ENCODE data around the gene CCDC170.
"Not testable (repeated sequence)": the region's sequence is repeated elsewhere in the genome, so short reads cannot be mapped to it uniquely, and the experiment has no call there.

CCDC170 gene, protein sequence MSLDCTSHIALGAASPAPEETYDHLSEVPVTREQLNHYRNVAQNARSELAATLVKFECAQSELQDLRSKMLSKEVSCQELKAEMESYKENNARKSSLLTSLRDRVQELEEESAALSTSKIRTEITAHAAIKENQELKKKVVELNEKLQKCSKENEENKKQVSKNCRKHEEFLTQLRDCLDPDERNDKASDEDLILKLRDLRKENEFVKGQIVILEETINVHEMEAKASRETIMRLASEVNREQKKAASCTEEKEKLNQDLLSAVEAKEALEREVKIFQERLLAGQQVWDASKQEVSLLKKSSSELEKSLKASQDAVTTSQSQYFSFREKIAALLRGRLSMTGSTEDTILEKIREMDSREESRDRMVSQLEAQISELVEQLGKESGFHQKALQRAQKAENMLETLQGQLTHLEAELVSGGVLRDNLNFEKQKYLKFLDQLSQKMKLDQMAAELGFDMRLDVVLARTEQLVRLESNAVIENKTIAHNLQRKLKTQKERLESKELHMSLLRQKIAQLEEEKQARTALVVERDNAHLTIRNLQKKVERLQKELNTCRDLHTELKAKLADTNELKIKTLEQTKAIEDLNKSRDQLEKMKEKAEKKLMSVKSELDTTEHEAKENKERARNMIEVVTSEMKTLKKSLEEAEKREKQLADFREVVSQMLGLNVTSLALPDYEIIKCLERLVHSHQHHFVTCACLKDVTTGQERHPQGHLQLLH

DNA sequence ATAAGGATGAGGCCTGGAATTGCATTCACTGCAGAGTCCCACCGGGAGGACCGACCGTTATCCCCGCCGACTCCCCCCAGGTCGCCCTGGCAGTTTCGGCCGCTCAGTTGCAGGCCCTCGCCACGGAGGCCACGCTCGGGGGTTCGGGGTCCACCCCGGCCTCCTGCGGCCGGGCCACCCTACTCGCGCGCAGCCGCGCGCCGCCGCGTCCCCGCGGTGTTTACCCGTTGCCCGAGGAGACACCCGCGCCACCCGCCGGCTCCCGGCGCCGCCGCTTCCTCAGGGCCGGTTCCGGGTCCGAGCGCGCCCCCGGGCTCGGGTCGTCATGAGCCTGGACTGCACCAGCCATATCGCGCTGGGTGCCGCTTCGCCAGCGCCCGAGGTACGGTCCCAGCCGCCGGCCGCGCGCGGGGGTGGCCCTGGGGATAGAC, at the start of gene CCDC170:
Gene CCDC170 (plus strand): TSS at position 214 of the 431 bp plus-strand sequence. CDS start 112 bp downstream, at position 326.
- no peak for DNase-seq

DNA sequence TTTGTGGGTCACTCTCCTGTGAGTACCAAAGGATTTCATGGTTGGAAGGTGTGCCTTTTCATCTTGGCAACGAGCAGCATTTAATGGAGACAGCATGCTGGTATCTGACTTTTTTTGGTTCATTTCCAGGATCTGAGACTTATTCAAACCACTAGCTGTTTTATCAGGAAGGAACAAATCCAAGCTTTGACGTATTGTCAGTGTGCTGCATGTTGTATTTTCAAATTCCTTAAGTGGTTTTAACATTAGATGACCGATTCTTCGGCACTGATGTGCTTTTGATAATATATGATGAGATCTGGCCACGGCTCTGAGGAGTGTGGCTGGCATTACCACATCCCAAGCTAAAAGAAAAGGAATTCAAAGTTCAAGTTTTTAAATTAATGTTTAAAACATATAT, 48.3 kb upstream of the CCDC170 start:
- no peak for DNase-seq

DNA sequence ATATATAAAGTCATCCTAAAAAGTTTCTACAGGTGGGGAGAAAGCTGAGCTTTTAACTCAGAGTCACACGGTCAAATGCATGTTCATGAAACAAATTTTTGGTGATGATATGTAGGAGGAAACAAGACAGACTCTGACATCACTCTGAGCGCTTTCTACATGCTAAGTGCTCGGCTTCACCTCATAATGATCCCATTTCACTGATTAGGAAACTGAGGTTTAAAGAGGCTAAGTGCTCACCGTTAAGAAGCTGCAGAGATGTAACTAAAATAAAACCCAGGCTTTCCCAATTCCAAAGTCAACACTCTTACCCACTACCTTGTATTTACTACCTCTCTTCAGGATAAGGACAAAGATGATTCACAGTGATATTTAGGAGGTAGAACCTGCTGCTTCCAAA, 46.6 kb upstream of the CCDC170 start:
- no peak for DNase-seq

DNA sequence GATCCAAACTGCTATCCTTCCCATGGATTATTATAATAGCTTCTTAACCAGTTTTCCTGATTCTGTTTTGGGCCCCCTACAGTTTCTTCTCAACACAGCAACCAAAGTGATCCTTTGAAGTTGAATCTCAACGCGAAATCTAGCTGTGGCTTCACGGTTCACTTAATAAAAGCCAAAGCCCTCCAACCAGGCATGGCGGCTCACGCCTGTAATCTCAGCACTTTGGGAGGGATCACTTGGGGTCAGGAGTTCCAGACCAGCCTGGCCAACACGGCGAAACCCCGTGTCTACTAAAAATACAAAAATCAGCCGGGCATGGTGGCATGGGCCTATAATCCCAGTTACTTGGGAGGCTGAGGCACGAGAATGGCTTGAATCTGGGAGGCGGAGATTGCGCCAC, 45.2 kb upstream of the CCDC170 start:
- no peak for DNase-seq

DNA sequence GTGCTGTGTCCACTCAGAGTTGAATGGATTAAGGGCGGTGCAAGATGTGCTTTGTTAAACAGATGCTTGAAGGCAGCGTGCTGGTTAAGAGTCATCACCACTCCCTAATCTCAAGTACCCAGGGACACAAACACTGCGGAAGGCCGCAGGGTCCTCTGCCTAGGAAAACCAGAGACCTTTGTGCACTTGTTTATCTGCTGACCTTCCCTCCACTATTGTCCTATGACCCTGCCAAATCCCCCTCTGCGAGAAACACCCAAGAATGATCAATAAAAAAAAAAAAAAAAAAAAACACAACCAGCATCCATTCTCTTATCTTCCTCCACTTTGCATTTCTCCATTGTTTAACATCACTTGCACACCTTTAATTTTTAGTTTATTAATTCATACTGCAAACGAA, 42.9 kb upstream of the CCDC170 start:
- not testable (repeated sequence) for DNase-seq

DNA sequence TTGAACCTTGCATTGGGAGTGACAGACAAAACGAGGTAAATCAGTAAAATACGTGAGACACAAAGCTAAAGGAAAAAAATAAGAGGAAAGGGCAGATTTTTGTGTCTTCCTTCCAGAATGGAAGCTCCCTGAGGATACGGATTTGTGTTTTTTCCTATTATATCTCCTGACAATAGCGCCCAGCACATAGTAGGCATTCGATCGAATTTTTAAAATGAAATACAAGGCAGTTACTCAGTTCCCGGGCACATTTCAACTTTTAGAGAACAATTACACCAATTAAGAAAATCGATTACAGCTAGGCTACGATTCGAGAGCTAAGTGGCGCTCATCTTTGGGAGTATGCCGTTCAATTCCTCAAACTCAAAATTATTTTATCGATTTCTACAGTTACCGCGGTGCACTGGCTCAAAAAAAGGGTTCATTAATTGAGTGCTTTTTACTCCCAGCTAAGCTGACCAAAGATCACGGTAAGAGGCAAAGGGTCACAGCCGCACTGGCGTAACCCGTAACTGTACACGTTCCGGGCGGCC, 42.3 kb upstream of the CCDC170 start:
- no peak for DNase-seq

DNA sequence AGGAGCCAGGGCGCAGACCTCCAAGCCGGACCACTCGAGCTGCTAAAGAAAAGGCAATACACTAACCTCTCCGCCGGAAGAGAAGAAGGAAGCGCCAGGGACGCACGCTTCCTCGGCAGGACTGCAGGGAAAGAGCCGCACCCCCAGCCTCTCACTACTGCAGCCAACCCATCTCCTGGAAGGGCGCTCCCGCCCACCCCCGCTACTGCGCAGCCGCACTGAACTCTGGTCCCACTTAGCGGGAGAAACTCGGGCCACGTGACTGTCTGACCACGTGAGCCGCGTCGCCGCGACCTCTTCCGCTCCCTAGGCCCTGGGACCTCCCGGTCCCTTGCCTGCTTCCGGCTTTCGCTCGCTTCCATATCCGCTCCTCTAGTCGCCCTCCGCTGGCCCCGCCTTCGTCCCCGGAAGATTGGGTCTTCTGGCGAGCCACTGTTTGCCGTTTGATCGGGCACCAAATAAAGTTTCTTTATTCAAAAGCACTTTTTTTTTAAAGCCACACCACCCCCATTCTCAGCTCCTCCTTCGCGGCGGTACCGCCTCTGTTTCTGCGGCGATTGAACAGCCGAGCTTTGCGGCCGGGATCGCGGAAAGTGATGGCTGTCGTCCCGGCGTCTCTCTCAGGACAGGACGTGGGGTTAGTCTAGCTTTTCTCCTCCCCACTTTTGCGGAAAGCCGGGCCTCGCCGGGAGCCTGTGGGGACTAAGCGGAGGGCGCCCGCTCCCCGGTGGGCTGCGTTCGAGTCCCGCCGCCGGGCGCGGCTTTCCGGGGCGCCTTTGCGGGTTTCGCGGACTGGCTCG, 41.7 kb upstream of the CCDC170 start, which contains the start of gene RMND1:
Gene RMND1 (minus strand): TSS at position 177 of the 800 bp plus-strand sequence. CDS start 6,315 bp downstream, outside the sequence.
- DNase-seq, result peak; percentile 96 to 98

DNA sequence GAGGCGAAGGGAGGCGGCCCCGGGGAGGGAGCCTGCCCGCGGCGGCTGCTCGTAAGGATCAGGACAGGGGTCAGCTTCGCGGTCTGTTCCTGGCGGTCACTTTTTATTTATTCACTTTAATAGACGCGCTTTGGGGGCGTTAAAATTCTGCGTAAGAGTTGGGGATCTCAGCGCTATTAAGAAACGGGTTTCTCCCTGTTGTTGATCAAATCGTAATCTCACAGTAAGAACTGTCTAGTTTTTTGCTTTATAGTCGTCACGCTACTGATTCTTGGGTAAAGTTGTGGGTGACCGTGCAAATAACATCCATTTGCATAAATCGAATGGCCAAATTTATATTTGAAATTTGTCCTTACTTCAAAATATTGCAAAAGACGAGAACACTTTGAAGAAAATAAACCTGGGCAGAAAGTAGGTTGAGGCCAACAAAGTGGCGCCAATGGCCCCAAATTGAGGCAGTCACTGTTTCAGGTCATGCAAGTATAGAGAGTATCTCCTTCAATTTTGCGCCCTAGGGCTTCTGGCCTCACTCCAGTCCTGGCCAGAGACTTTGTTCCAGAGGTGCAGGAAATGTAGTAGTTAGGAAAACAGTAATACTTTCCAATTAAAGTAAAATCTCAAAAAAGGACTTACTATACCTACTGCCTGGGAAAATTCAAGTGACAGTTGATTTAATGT, 40.9 kb upstream of the CCDC170 start:
- DNase-seq, result no peak

DNA sequence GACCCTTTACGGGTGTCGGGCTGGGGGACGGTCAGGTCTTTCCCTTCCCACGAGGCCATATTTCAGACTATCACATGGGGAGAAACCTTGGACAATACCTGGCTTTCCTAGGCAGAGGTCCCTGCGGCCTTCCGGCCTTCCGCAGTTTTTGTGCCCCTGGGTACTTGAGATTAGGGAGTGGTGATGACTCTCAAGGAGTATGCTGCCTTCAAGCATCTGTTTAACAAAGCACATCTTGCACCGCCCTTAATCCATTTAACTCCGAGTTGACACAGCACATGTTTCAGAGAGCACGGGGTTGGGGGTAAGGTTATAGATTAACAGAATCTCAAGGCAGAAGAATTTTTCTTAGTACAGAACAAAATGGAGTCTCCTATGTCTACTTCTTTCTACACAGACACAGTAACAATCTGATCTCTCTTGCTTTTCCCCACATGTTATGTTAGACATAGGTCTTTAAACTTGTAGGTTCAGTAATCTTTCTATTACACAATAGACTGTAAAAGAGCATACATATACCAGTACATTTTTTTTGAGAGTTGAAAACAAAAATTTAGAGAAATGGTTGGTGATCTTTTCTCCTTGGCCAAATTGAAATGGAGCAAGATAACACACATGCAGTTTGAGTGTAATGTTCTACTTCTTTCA, 37.9 kb upstream of the CCDC170 start:
- DNase-seq, result not testable (repeated sequence)

DNA sequence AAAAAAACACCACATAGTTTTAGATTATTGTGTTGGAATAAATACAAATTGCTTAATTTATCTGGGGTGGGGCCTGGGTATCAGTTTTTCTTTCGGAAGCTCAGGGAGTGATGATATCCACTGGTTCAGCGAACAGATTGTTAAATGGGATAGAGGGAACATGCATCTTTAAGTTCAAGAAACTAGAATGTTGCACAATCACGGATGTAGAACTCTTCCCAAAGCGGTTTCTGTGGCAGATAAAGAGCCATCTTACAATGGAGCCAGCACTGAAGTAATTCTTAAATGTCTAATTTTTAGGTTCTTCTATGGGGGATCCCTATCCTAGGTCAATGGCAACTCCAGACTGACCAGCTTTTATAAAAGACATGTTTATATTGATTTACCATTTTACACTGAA, 32.1 kb upstream of the CCDC170 start:
- no peak for DNase-seq

DNA sequence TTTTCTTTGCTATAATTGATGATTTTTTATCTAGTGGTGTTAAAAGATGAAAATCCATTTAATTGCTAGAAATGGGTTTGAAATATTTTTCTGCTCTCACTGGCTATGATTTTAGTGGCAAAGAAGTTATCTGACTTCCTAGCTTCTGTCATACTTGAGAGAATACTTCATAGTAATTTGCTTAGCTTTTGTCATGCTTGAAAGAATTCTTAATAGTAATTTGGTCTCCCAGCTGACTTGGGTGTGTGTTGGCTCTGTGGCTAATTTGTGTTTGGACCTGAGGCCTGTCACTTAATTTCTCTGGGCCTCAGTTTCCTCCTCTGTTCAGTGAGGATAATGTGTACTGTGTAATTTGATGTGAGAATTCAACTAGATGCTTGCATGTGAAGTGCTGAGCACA, 29.1 kb upstream of the CCDC170 start:
- no peak for DNase-seq

DNA sequence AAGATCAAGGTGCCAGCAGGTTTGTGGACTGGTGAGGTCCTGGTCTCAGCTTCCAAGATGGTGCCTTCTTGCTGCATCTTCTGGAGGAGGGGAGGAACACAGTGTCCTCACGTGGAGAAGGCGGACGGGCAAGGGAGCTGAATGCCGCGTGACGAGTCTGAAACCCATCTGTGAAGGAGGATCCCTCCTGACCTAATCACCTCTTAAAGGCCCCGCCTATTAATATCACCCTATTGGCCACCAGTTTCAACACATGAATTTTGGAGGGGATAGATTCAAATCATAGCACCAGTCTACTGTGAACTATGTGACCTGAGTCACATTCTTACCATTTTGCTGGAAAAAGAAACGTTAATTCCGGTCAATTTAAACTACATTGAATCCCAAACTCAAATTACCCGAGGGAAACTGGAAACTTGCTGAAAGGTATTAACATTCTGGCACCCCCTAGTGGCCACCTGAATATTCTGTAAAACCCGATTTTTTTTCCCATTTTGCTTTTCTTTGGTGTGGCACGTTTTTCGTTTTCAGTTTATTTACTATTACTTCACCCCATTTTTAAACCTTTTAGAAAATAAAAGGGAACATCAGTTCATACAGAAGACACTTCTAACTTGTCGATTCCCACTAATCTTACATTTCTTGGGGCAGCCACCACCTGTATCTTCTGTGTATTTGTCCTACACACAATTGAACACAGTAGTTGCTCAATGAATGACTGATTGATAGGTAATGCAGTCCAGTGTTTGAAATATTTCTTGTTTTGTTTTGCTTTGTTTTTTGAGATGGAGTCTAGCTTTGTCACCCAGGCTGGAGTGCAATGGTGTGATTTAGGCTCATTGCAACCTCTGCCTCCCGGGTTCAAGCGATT, 17.9 kb upstream of the CCDC170 start:
- peak; percentile 49 for DNase-seq

DNA sequence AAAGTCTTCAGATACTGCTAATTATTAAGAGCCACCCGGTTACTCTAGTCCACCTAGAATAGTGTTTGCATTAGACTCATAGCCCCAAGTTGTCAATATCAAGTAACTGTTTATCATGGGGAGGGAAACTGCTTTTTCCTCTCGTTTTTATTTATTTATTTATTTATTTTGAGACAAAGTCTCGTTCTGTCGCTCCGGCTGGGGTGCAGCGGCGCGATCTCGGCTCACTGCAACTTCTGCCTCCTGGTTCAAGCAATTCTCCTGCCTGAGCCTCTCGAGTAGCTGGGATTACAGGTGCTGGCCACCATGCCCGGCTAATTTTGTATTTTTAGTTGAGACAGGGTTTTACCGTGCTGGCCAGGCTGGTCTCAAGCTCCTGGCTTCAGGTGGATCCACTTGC, 16.1 kb upstream of the CCDC170 start:
- DNase-seq, result no peak

DNA sequence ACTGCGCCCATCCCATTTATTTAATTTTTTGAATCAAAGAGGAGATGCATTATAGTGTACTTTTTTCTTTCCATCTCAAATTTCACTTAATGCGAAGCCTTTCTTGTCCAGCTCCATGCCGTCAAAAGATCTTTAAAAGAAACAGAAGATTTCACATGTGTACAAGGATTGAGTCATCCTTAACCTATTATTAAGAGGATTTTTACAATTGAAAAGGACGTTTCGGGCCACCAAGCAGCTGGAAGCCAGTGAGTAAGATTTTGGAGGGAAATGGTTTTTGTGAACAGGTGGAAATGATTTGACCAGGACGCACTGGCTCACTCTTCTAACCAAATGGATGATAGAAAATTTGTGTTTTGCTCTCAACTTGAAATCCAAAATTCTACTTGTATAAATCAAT, 15.1 kb upstream of the CCDC170 start:
- no peak for DNase-seq

DNA sequence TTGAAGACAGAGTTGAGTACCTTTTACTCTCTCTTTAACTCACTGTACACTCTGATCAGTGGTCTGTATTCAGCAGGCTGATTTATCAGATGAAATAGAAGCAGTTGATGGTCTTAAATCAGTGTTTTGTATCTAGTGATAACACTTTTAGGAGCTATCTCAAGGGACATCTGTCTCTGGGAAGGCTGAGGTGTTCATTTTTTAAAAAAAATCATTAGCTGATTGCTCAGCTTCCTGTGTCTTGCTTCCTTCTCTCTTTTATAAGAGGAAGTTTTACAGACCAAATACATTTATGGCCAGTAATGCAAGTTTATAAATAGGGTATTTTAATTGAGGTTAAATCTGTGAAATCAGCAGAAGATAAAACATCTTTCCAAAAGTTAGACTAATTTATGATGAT, 12.0 kb upstream of the CCDC170 start:
- DNase-seq, result no peak

DNA sequence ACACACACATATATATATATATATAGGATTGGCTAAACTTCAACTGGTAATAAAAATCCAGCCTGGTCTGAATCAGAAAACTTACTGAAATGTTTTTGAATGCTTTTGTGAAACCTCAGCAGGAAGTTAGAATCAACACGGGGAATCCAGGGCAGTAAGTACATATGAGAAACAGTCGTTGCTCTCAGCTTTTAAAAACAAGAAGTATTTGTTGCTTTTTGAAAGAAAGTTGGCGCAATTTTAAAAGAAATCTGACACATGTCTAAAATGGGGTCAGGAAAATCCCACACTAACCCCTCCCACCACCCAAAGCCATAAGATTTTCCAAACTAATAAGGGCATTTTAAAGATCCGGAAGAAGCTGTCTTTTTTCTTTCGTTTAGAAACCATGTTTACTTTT, 11.5 kb upstream of the CCDC170 start:
- no peak for DNase-seq

DNA sequence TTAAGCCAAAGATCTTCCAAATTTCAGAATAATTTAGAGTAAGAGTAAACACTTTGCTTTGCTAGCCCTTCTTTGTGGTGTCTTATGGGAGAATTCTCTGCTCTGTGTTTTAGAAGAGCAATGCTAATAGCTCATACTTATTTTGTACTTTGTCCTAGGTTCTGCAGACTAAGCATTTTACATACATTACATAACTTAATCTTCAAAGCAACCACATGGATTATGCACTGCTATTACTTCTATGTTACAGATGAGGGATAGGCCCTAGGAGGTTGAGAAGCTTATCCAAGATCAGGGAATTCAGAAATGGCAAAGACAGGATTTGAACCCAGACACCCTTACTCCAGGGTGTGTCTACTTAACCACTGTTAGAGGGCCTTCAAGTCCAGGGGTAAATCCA, 9.8 kb upstream of the CCDC170 start:
- no peak for DNase-seq

DNA sequence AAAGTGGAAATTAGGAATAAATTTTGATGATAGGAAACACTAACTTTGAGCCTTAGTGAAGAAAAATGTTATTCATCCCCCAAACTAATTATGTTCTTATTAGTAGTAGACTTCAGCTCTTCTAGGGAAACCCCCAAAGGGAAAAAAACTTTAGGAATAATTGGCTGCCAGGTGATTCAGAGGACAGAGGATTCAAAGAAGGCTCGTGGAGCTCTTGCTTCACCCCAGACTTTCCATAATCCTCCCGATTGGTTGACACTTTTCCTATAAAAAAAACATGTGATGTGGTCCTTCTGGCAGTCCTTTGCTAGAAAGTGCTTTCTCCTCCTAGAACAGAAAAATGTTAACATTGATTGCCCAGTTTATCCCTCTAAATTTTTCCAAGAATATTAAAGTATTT, 5.6 kb upstream of the CCDC170 start:
- no peak for DNase-seq

DNA sequence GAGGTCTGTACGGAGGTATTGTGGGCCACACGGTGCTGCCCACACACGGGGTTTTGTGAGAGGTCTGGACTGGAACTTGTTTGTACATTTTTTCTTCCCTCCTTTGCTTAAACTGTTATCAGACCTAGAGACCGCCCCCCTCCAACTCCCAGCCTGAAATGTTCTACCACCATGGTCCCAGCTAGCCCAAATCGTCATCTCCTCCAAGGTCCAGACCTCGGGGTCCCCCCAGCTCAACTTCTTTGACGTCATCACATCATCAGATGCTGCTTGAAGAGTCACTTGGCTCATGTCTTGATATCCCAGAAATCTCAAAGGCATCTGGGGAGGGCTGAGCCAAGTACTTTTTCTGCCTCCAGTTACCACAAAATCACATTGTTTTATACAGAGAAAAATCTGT, 2.8 kb upstream of the CCDC170 start:
- no peak for DNase-seq

DNA sequence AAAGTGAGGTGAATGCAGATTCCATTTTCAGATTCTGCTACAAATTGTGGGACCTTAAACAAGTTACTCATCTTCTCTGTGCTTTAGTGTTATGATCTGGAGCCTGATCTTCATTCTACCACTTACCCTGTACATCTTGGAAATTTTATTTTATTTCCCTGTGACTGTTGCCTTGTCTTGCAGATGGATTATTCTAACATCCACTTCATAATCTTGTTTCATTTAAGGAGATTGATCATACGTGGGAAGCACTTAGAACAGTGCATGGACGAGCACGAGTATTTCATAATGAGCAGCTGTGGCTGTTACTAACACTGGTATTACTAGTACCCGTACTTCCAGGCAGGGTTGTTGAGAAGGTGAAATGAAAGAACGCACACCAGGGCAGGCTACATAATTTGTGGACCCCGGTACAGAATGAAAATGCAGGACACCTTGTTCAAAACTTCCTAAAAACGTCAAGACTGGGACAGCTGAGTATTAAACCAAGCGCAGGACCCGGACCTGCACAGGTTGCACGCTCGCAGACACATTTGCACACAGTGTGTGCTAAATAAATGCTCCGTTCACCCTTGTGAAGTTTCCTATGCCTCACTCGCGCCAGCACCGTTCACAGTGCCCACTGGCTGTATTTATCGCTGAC, 535 bp upstream of the CCDC170 start:
- DNase-seq, result no peak

Measured in stimulated activated CD4-positive, alpha-beta T cell treated with anti-CD3 and anti-CD28 coated beads, Interleukin-2, amount 100 ng/mL, for 48 hours (primary cell).